ENCODE data around the gene CD55. TPM values are rescaled to one million over a fixed set of nuclear protein-coding genes. Genes with fewer than 3 reads are reported as not detected.

Gene CD55
- 25.2 and 26.4 TPM in 2 replicates for total RNA-seq

GRCh38 chr1:207321079-207321789, at the start of gene CD55:
TSS of gene CD55 (plus strand) at chr1:207321678. CDS start at chr1:207321766, 88 bp downstream.

Other genes starting within 250 kb of the CD55 start
- not detected in 2 replicates for gene C4BPB, start 232.8 kb upstream of the CD55 start, total RNA-seq
- not detected in 2 replicates for gene C4BPA, start 217.4 kb upstream of the CD55 start, total RNA-seq
- not detected in 2 replicates for gene CR2, start 132.7 kb downstream of the CD55 start, total RNA-seq
- not detected in 2 replicates for gene CR1, start 174.5 kb downstream of the CD55 start, total RNA-seq